HG03378 (cell line): ENCODE measurements around the gene KCNE2.

Experiments
- ATAC-seq: cut with Tn5 transposase; IDR thresholded peaks from one replicate; pipeline ENCODE4 v1.9.1; 2021; ENCODE audit warnings: mild to moderate bottlenecking, moderate library complexity; ENCODE audit not compliant: unreplicated experiment

KCNE2 gene, protein sequence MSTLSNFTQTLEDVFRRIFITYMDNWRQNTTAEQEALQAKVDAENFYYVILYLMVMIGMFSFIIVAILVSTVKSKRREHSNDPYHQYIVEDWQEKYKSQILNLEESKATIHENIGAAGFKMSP

GRCh38 chr21:34363733-34364132 lies at the start of gene KCNE2:
Gene KCNE2, plus strand, starts transcription at chr21:34364006. Its CDS starts 6,473 bp downstream, at chr21:34370479.
- ATAC-seq, result no peak

- ATAC-seq, result no peak
Measured at GRCh38 chr21:34319585-34319984, 44.2 kb upstream of the KCNE2 start.

GRCh38 chr21:34320011-34320410 lies 43.8 kb upstream of the KCNE2 start:
- ATAC-seq, result no peak

DNA sequence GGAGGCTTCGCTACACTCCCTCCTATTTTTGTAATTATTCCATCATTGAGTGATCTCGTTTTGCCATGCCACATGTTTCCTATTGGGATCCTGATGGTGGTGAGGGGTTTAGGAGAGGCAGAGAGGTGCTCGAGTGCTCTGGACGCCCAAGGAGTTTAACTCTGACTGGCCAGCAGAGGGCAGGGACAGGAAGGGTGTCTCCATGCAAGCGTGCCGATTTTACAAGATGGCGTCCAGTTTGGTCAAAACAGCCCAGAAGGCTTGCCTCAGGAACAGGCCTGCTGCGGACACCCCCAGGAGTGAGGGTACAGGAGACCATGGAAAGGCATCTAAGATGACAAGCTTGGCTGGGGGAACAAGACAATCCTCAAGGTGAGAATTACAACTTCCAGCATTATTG lies 33.8 kb upstream of the KCNE2 start:
- ATAC-seq, result no peak

- ATAC-seq, result no peak
Measured at GRCh38 chr21:34331726-34332125, 32.1 kb upstream of the KCNE2 start.

DNA sequence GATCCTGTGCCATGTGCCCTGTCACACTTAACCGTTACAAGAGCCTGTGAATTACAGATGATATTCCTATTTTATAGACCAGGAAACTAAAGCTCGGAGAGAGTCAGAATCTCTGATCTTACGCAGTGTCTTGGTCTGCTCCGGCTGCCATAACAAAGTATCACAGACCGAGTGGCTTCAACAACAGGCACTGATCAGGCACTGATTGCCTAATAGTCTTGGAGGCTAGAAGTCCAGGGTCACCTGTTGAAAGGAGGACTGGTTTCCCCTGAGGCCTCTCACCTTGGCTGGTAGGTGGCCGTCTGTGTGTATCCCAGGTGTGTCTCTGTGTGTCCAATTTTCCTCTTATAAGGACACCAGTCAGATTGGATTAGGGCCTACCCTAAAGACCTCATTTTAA lies 31.5 kb upstream of the KCNE2 start:
- no peak for ATAC-seq

DNA sequence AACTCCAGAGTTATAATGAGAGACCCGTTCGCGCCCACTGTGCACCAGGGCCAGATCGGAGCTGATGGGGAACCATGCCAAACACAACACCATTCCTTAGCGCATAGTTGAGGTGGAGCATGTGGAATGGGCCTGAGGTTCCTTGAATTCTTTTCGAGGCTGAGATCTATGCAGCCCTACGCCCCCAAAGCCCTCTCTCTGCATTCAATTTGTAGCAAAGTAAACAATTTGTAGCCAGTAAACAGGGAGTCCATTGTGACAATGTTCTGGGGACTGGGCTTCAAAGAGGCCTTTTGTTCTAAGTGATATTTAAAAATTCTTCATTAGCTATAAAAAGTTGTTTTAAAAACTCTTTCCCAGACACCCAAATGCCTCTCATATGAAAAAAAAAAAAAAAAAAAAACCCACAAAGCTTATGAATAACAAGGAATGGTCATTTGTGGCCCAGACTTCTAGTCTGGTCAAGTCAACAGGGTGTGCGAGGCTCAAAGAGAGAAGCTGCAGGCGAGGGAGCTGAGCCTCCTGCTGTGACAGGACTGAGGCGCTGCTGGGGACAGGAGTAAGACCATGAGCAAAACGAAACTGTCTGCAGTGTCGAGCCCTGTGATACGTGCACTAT lies 30.6 kb upstream of the KCNE2 start:
- ATAC-seq, result no peak

- no peak for ATAC-seq
Measured at GRCh38 chr21:34335316-34335715, 28.5 kb upstream of the KCNE2 start.

DNA sequence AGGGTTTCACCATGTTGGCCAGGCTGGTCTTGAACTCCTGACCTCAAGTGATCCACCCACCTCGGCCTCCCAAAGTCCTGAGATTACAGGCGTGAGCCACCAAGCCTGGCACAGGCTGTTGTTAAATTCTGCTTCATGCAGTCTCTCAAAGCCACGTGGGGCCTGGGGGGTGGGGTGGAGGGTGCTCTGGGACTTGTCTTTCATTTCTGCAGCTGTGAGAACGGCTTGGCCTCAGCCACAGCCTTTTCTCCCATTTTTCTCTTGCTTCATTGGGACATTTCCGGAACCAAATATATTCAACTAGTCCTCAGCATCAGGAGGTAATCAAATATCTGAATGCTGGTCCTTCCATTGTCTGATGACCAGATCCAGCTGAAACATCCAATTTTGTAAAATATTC lies 27.6 kb upstream of the KCNE2 start:
- ATAC-seq, result no peak

DNA sequence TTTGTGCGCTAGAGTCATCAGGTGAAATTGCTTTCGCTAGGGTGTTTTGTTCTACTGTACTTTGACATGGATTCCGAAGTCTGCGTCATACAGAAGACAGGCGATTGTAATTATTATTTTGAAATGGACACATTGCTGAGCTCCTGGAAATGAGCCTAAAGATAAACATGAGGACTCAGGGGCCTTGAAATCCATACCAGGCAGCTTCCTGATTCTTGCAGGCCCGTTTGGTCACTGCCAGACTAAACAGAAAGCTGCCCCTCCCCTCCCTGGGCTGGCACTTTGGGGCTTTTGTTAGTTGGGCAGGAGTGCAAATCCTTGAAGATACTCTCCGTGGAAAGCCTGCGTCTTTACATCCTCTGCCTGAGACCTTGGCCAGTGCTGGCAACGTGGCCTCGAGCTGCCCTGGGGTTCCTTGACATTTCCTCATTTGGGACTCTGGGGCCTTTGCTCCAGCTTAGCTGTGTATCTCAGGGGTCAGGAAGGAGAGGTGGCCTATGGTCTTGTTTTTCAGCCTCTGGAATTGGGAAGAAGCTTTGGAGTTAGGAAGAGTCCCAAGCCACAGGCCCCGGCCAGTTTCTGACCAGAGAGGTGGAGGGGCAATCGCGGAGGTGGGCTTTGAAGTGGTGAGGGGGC lies 26.9 kb upstream of the KCNE2 start:
- ATAC-seq, result no peak

- ATAC-seq, result no peak
Measured at GRCh38 chr21:34337741-34338140, 26.1 kb upstream of the KCNE2 start.

- no peak for ATAC-seq
Measured at GRCh38 chr21:34338226-34338625, 25.6 kb upstream of the KCNE2 start.

DNA sequence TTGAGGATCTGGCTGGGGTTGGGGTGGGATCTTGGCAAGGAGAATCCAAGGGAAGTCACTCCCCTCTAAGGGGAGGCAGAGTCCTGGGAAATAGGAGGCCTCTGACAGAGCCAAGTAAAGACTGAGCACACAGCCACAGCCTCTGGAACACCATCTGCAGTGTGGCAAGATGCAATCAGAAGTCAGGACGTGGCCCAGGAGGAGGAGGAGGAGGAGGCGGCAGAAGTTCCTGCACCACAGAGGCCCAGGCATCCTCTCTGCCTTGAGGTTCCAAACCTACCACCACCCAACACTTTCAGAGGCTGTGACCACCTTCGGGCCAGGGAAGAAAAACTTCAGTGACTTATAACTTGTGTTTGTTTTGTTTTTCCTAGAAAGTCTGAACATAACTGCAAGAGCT lies 23.7 kb upstream of the KCNE2 start:
- no peak for ATAC-seq

DNA sequence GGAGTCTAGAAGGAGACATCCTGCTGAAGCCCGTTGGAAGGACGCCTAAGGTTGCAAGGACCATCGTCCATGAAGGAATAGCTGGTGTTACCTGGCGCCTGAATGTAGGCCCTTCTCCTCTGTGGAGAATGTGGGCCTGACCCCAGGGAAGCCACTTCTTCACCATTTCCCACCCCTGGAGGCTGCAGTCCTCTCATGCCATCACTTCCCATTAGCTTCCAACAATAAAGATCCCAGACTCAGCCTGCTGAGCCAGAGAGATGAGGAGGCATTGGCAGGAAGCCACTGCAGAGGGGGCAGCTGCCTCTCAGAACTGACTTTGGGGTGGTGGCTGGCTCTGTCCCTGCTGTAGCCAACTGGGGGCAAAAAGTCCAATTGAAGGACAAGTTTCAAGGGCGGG lies 21.3 kb upstream of the KCNE2 start:
- no peak for ATAC-seq

- ATAC-seq, result no peak
Measured at GRCh38 chr21:34343347-34343746, 20.5 kb upstream of the KCNE2 start.

GRCh38 chr21:34343838-34344381 lies 19.9 kb upstream of the KCNE2 start:
- ATAC-seq, result no peak

DNA sequence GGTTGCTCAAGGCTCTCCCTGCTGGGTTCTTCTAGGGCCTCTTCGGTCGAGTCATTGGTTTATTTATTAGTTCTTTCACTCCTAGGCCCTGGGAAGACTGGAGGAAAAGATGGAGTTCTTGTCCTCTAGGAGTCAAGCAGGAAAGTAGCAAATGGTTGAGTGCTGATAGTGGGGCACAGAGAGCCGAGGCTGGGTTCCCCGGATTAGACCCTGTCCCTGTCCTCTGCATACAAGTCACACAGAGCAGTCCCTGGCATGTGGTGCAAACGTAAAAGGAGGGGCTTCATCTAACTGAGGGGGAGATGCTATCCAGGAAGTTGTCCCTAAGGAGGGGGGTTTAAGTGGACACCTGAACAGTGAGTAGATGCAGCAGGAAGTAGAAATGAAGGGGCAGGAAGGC lies 19.2 kb upstream of the KCNE2 start:
- no peak for ATAC-seq

DNA sequence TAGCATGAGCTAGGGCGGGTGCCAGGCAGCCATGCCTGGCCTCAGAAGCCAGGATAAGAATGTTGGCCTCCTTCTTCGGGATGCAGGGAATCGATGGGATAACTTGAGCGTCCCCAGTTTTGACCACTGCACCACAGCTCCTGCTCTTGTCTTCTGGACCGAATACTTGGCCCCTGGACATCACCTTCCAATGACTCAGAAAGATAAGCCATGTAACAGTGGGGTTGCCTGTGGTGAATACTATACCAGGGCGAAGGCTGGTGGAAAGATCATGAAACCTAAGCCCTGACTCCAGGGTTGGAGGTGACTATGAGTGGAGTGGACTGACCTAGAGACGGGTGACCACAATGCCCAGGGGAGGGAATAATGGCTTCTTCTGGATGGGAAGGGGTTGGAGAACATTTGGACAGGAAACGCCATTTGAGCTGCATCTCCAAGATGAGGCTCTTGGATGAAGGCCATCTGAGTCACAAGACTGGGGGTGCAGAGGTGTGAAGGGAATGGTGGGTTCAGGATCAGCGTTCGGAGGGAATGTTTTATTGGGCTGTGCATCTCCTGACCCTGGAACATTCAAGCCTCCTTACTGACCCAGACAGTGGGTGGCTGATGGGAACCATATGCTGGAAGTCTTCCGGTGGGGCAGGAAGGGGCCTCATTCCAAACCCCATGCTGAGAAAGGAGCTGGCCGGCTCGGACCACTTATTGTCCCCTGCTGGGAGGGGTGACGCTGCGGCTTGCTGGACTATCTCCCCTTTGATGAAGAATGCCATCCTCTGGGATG lies 18.5 kb upstream of the KCNE2 start:
- ATAC-seq, result no peak

- no peak for ATAC-seq
Measured at GRCh38 chr21:34345892-34346291, 17.9 kb upstream of the KCNE2 start.

- no peak for ATAC-seq
Measured at GRCh38 chr21:34348890-34349519, 14.8 kb upstream of the KCNE2 start.

DNA sequence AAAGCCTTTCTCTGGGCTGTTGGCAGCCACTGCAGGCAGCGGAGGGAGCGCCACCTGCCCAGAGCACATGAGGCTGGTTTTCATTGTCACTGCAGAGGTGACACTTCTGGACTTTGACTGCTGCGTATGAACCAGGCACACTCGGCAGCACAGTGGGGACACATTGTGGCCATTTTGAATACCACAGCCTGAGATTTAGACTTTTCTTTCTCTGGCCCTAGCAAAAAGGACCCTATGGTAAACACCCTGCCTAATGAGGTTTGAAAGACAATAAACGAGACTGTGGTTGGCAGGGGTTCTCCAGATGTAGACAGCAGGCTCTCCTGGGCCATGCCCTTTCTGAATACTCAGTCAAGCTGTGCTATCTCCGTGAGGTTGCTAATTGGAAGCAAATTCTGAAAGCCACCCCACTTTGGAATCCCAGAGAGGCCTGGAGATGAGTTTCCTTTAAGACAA lies 12.0 kb upstream of the KCNE2 start:
- ATAC-seq, result peak; percentile 53
